K562 (cell line): Measurements from ENCODE around the gene HSBP1L1. TPM values are rescaled to one million over a fixed set of nuclear protein-coding genes. Genes with fewer than 3 reads are reported as not detected.

Experiments
- ATAC-seq: fragments of 200-7000 bp; cut with Tn5 transposase; 3 replicates; pipeline ENCODE4 v1.9.1; 2020; ENCODE audit warnings: moderate library complexity
- BruUV-seq: library from RNA; stranded (reverse); fragments of 400-500 nt; replicated peaks from 2 replicates; lab custom pipeline; 2021; lab: Mats Ljungman, UMichigan
- CTCF ChIA-PET: fragments of 300-600 bp; formaldehyde crosslinking; extraction: SDS; loops from one replicate; lab custom pipeline; 2021; ENCODE audit warnings: low intra/inter-chr PET ratio; lab: Yijun Ruan, JAX
- POLR2A ChIA-PET: fragments of 300-600, 350-650 bp; sonication (Branson Sonifier 250); formaldehyde crosslinking; extraction: SDS; loops from one replicate; lab custom pipeline; 2021; ENCODE audit warnings: antibody characterized with exemption, inconsistent platforms; lab: Yijun Ruan, JAX
- DNase-seq, 4 experiments: peaks; one replicate each; pipeline versions ENCODE4 v3.0.0 to v3.0.0-alpha.2; 2011 to 2018; ENCODE audit warnings: low spot score in 3 of 4, mixed read lengths in 3 of 4; ENCODE audit errors: extremely low read depth in 1 of 4
- FAIRE-seq: peaks from 2 replicates; lab custom pipeline; 2011; peaks lifted over from hg19 to GRCh38; lab: Jason Lieb, UNC
- H2AFZ ChIP-seq: 2 replicates; pipeline ENCODE4 v1.6.0; 2011; ENCODE audit warnings: low read depth, low read length, control low read depth, inconsistent platforms
- H3K27ac ChIP-seq: fragments of 200-600 bp; 3 replicates; pipeline ENCODE4 v1.8.0; 2011; ENCODE audit warnings: low read depth, mild to moderate bottlenecking, control low read depth, inconsistent platforms, low read length, moderate library complexity, mixed read lengths; ENCODE audit errors: extremely low read depth
- H3K27me3 ChIP-seq, 2 experiments: fragments of 300-600 bp in 1 of 2; 2 replicates in 1 of 2; 3 replicates in 1 of 2; pipeline versions ENCODE4 v1.6.0 to v1.8.0; 2011; ENCODE audit warnings: inconsistent platforms in 2 of 2, low read length in 2 of 2, mild to moderate bottlenecking in 1 of 2, mixed read lengths in 1 of 2, moderate library complexity in 1 of 2; ENCODE audit not compliant: control insufficient read depth in 2 of 2, insufficient read depth in 2 of 2
- H3K36me3 ChIP-seq: fragments of 300-600 bp; 3 replicates; pipeline ENCODE4 v1.8.0; 2011; ENCODE audit warnings: mild to moderate bottlenecking, low read length, inconsistent platforms; ENCODE audit not compliant: control insufficient read depth, insufficient read depth
- H3K4me1 ChIP-seq, 2 experiments: fragments of 200-600 bp in 1 of 2; replicated peaks in 1 of 2; 2 replicates in 1 of 2; 3 replicates in 1 of 2; pipeline versions ENCODE4 v1.5.1 to v1.8.0; 2011; ENCODE audit warnings: inconsistent platforms in 2 of 2, low read length in 2 of 2, mild to moderate bottlenecking in 1 of 2, mixed read lengths in 1 of 2, moderate library complexity in 1 of 2; ENCODE audit not compliant: control insufficient read depth in 2 of 2, insufficient read depth in 2 of 2
- H3K4me2 ChIP-seq: 2 replicates; pipeline ENCODE4 v1.6.1; 2011; ENCODE audit warnings: low read length, control low read depth, inconsistent platforms, mixed read lengths; ENCODE audit not compliant: insufficient read depth
- H3K4me3 ChIP-seq: fragments of 200-600 bp; sonication (generic), shearing (Covaris generic); 2 replicates; pipeline ENCODE4 v1.5.1; 2016; ENCODE audit warnings: control low read depth, inconsistent platforms
- H3K79me2 ChIP-seq: fragments of 200-600 bp; 3 replicates; pipeline ENCODE4 v1.8.0; 2011; ENCODE audit warnings: low read length, inconsistent platforms; ENCODE audit not compliant: control insufficient read depth, insufficient read depth
- H3K9ac ChIP-seq, 2 experiments: 2 replicates each; pipeline versions ENCODE4 v1.6.0 to v1.6.1; 2011; ENCODE audit warnings: low read depth in 2 of 2, low read length in 2 of 2, control low read depth in 1 of 2, inconsistent platforms in 1 of 2, mild to moderate bottlenecking in 1 of 2, mixed read lengths in 1 of 2; ENCODE audit not compliant: insufficient read depth in 1 of 2
- H3K9me1 ChIP-seq: one replicate; pipeline ENCODE4 v1.6.0; 2011; ENCODE audit warnings: inconsistent platforms, mild to moderate bottlenecking, low read length, moderate library complexity; ENCODE audit not compliant: control insufficient read depth, insufficient read depth
- H3K9me3 ChIP-seq: replicated peaks from 2 replicates; pipeline ENCODE4 v1.5.1; 2011; ENCODE audit warnings: low read depth, low read length, inconsistent platforms; ENCODE audit not compliant: control insufficient read depth, insufficient read depth
- H4K20me1 ChIP-seq: replicated peaks from 2 replicates; pipeline ENCODE4 v1.6.1; 2011; ENCODE audit warnings: low read length, inconsistent platforms, mixed read lengths; ENCODE audit not compliant: control insufficient read depth, insufficient read depth
- BRD4 ChIP-seq: fragments of 200-600 bp; sonication (generic); IDR thresholded peaks from 2 replicates; pipeline ENCODE4 v1.6.1; 2017; ENCODE audit warnings: inconsistent platforms
- ZBED1 ChIP-seq: IDR thresholded peaks from 2 replicates; pipeline ENCODE4 v1.6.1; 2014
- WGBS: fragments of 100-300 bp; shearing (Covaris generic); methylation state at CpG from one replicate; pipeline ENCODE4 v1.1.6; 2016; ENCODE audit warnings: low coverage, mixed read lengths; ENCODE audit not compliant: insufficient coverage; ENCODE audit errors: missing lambda C conversion rate; 5-methylcytosine and 5-hydroxymethylcytosine counted together
- in situ Hi-C: fragments of 300-500 bp; cut with MboI; formaldehyde crosslinking; loops from 4 replicates; pipeline ENCODE4 v1.15.0; 2018; ENCODE audit warnings: inconsistent platforms, mixed read lengths
- intact Hi-C: fragments of 100-400 bp; cut with micrococcal nuclease; formaldehyde crosslinking; loops from 2 replicates; pipeline ENCODE4 v1.14.2; 2022
- polyA plus RNA-seq, 8 experiments: library from polyadenylated mRNA; depleted of rRNA in 4 of 8; stranded (reverse) in 5 of 8; unstranded in 3 of 8; fragments of >200 nt; fragmentation: Nextera tagmentation in 2 of 8; fragmentation: Illumina TruSeq in 1 of 8; extraction: Ambion mirVana in 2 of 8; extraction: Trizol in 1 of 8; gene quantifications; 2 replicates each; pipeline versions ENCODE4 v1.2.1 to v1.2.3, GENCODE V29; 2011 to 2014; ENCODE audit warnings: inconsistent platforms in 1 of 8, missing spikeins in 1 of 8
- total RNA-seq, 7 experiments: library from RNA; depleted of rRNA in 6 of 7; stranded (reverse); fragments of >200 nt in 6 of 7; fragmentation: Illumina TruSeq in 2 of 7; extraction: Trizol in 2 of 7; gene quantifications; 2 replicates each; pipeline versions ENCODE4 v1.2.1 to v1.2.3, GENCODE V29; 2011 to 2021; ENCODE audit warnings: low replicate concordance in 1 of 7
- TF ChIP-seq, protein P1 (sequence below): IDR thresholded peaks from 3 replicates; pipeline ENCODE4 v1.6.1; 2011; ENCODE audit warnings: borderline replicate concordance, mild to moderate bottlenecking; ENCODE audit not compliant: insufficient read length, insufficient read depth

Gene HSBP1L1
- total and polyA plus RNA-seq, 9 of the 15 experiments (the other 6 are each of a cell fraction or from before 2014, with no cell fraction given): 0.24 to 0.36 TPM; not detected in 7

DNA sequence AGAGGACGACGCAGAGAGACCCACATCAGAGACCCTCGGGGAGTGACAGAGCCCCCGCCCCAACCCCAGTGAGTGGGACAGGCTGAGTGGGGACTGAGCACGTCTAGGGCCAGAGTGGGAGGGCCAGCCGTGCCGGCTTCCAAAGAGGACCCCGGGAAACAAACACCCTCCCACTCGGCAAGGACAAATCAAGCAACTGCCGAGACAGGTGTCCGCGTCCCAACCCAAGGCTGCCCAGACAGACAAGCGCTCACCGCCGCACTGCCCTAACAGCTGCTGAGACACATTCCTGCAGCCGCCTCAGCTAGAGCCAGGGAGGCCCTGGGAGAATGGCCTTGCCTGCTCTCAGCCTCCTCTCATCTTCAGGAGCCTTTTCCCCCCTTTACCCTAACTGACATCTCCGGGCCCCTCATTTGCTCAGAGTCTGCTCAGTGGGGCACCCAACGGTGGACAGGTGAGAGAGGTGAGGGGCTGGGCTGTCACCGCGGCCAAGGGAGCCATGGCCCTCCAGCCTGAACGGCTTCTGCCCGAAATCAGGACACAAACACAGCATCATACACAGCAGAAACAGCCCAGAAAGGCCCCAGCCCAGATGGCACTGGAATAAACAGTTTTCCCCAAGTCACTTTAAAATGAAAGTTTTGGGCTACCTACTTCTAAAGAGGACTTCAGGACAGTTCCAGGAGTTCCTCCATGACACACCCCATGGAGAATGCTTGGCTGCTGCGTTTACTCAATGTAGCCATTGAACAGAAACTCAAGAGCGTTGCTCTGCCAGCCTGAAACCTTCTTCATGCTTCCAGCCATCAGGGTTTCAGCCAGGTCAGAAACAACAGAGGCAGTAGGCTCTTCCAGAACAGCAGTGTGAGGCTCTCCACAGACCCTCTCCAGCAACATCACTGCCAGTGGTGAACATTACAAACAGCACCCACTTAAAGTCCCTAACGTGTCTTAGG, 36.6 kb upstream of the HSBP1L1 start:
- no peak for DNase-seq
- no peaks in the 10 kb centered on the region for H3K36me3 ChIP-seq
- H3K27me3 ChIP-seq: no peaks in the 10 kb centered on the region
- TF ChIP-seq BRD4: no peak
- TF ChIP-seq, protein P1, sequence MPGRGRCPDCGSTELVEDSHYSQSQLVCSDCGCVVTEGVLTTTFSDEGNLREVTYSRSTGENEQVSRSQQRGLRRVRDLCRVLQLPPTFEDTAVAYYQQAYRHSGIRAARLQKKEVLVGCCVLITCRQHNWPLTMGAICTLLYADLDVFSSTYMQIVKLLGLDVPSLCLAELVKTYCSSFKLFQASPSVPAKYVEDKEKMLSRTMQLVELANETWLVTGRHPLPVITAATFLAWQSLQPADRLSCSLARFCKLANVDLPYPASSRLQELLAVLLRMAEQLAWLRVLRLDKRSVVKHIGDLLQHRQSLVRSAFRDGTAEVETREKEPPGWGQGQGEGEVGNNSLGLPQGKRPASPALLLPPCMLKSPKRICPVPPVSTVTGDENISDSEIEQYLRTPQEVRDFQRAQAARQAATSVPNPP: no peak
- ChIA-PET POLR2A (no interaction called here), CTCF (no interaction called here)
- no peaks in the 10 kb centered on the region for H3K79me2 ChIP-seq
- H3K4me2 ChIP-seq: no peak overlapping the region
- H4K20me1 ChIP-seq: no peaks in the 10 kb centered on the region
- in situ Hi-C loops: no loop called here
- H3K4me3 ChIP-seq: no peak overlapping the region
- no peak overlapping the region for H3K27ac ChIP-seq
- no peaks in the 10 kb centered on the region; a peak in 1 of 5 replicates for H3K4me1 ChIP-seq
- WGBS: 56% methylated on average over 8 of the region's 25 CpGs
- peaks cover 5% of the 10 kb centered on the region; the same call in 1 of the 2 replicates for H3K9me3 ChIP-seq
- intact Hi-C loops: no loop called here
- no peak for ATAC-seq
- no peaks in the 10 kb centered on the region for H3K9me1 ChIP-seq
- no TSS peak for BruUV-seq
- no peak overlapping the region for H2AFZ ChIP-seq
- H3K9ac ChIP-seq: no peak overlapping the region
- FAIRE-seq: no peak

DNA sequence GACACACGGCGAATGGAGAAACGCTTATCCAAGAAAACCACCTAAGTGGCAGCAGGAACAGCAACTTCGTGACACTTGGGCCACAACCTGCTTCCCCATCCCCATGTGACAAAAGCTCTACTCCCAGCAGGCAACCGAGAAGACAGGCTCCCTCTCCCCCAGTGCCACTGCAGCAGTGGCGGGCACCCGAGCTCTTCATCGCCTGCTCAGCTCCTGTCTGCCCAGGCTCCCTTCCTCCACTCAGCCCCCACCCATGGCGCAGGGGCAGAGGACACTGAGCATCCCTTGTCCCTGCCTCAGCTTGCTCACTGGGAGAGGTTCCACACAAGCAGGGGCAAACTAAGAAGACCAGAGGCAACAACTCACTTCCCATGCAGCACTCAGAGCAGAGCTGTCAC, 35.9 kb upstream of the HSBP1L1 start:
- ATAC-seq: no peak
- H3K9ac ChIP-seq: no peak overlapping the region
- no peak overlapping the region for H3K4me2 ChIP-seq
- H3K27ac ChIP-seq: no peak overlapping the region
- WGBS: 39% methylated on average over 3 of the region's 9 CpGs
- no TSS peak for BruUV-seq
- TF ChIP-seq ZBED1: no peak
- CTCF ChIA-PET: no interaction called here
- POLR2A ChIA-PET: no interaction called here
- H3K27me3 ChIP-seq: no peaks in the 10 kb centered on the region
- in situ Hi-C loops (no loop called here), intact Hi-C loops (no loop called here)
- H4K20me1 ChIP-seq: no peaks in the 10 kb centered on the region
- H3K9me1 ChIP-seq: no peaks in the 10 kb centered on the region
- H3K79me2 ChIP-seq: no peaks in the 10 kb centered on the region
- no peak for FAIRE-seq
- no peak overlapping the region for H3K4me3 ChIP-seq
- no peaks in the 10 kb centered on the region; a peak in 1 of 5 replicates for H3K4me1 ChIP-seq
- no peak for DNase-seq
- H3K36me3 ChIP-seq: no peaks in the 10 kb centered on the region
- H2AFZ ChIP-seq: no peak overlapping the region
- H3K9me3 ChIP-seq: peaks cover 5% of the 10 kb centered on the region; the same call in 1 of the 2 replicates
